Left colon (tissue), 2 donors: ENCODE data around the gene ABR. TPM values are rescaled to one million over a fixed set of nuclear protein-coding genes. Genes with fewer than 3 reads are reported as not detected.
"Not testable (repeated sequence)": the region's sequence is repeated elsewhere in the genome, so short reads cannot be mapped to it uniquely, and the experiment has no call there.

Experiments
- ATAC-seq: fragments of 200-7000 bp; cut with Tn5 transposase; one replicate; pipeline ENCODE4 v1.9.1; 2020; ENCODE audit warnings: mild to moderate bottlenecking, moderate library complexity
- DNase-seq, 2 donors: peaks; one replicate each; pipeline ENCODE4 v3.0.0-alpha.2; 2020
- intact Hi-C, 2 donors: fragments of 100-400 bp; cut with DNase I in 1 of 2; cut with micrococcal nuclease in 1 of 2; formaldehyde crosslinking; loops; one replicate each; pipeline versions ENCODE4 v1.11.2 to v1.14.0; 2022; cut with DNase I, micrococcal nuclease
- total RNA-seq, 2 donors: library from RNA; stranded (reverse); fragmentation: NEBNext Ultra II Directional; extraction: Animal tissue kit (Norgen Biotek cat#: 25700); gene quantifications; one replicate each; pipeline ENCODE4 v1.2.1, GENCODE V29; 2021
- donor health status: DM: no; HTN: no; CAD: no.
- donor health status: DM: yes; HTN: yes; CAD: no.

ABR gene
- total RNA-seq, 2 donors from 2014 or later: 310 to 373 TPM

DNA sequence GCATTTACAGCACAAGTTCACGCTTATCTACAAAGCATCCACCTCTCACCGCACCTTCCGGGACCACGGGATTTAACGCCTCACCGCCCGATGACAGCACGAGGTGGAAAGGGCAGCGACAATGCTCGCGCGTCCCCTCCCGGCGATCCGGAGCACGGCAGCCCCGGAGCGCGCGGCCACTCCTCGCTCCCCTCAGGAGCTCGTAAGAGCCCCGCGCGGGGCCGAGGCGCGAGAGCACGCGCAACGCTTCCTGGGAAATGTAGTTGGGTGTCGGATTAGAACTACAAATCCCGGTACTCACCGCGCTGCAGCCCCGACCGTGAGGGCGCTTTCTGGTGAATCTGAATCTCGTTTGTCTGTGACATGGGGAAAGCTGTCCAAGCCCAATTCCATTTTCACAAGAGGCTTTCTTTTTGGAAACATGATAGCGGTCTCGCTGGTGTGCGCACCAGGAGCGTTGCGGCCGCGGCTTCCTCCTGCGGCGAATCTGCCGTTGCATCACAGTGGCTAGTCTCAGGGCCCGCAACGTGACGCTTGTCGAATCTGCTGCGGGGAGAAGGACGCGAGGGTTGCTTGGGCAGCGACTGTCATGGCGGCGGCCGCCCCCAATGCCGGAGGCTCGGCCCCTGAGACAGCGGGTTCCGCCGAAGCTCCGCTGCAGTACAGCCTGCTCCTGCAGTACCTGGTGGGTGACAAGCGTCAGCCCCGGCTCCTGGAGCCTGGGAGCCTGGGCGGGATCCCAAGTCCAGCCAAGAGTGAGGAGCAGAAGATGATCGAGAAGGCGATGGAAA, 183.0 kb downstream of the ABR start, which contains the start of gene TIMM22:
TSS of gene TIMM22 (plus strand) at position 576 of the 791 bp plus-strand sequence. CDS start at position 590, 14 bp downstream.
- peak; percentile 84 for ATAC-seq

GRCh38 chr17:995324-995723, 184.5 kb downstream of the ABR start:
- DNase-seq, ATAC-seq, intact Hi-C loops: not testable (repeated sequence)

More for the DNA sequence above, 183.0 kb downstream of the ABR start, which contains the start of gene TIMM22:
- DNase-seq: peak; percentile 91 to 93
- intact Hi-C loops: no loop called here

DNA sequence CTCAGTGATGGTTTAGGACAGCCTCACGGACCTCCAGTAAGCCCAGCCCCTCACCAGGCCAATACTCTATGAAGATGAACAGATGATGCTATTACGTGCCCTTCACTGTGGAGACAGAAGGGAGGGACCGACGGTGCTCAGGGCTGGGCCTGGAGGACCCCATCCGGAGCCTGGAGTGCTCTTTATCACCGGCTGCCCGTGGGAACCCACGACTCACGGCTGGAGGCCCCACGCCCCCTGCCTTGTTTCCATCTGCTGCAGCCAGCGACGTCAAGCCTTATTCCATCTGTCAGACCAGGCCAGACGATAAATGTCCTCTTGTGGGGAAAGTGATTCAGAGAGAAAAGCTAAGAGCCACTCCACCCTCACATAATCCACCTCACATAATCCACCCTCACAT, 186.8 kb downstream of the ABR start:
- DNase-seq (no peak), ATAC-seq (no peak)
- intact Hi-C loops: no loop called here

- intact Hi-C loops: loop anchor here (10.0 kb wide), 1 partner anchor 194 kb away; no protein-coding TSS in a partner anchor
- ATAC-seq: no peak
- DNase-seq: no peak
These were observed 191.2 kb downstream of the ABR start for GRCh38 chr17:988561-988960.

DNA sequence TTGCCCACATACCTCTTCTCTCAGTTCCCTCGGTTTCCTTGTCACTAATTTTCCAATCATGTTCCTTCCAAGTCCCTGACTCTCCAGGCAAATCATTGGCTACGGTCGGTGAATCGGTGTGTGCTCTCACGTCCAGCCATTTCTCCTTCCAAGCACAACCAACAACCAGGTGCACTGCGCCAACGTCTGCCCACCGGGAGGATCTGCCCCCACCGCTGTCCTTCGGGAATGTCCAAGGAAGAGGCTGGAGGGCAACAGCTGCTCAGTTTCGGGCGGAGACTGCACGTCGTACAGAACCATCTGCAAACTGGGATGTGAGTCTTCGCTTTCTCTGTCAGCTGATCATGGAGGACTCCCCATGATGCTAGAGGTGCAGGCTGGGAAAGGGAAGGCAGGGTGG, 191.8 kb downstream of the ABR start:
- DNase-seq (no peak), ATAC-seq (no peak)
- intact Hi-C loops: loop anchor here (10.0 kb wide), 1 partner anchor 193 kb away; no protein-coding TSS in a partner anchor

DNA sequence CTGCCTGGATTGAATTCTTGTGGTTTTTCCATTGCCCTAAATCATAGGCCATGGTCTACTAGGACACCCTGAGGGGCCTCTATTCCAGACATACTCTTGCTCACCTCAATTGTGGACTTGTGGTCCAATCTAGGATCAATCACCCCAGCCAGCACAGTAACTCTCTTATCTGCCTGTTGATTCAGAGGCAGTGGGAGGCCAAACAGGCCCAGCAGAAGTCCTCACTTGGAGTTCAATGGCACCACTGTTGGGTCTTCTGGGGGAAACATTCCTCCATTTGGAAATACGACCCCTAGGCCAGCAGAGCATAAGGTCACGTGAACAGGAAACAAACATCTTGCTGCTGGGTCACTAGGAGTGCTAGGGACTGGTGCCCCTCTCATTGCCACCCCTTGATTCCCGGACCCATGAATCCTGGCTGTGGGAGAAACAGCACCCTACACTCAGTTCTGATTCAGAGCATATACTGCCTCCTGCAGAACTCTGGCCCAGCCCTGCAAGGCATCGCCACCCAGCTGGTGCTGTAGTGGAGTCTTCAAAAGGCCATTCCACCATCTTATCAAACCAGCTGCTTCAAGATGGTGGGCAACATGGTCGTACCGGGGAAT, 193.4 kb downstream of the ABR start:
- no peak for ATAC-seq
- intact Hi-C loops: loop anchor here (10.0 kb wide), 1 partner anchor 192 kb away; no protein-coding TSS in a partner anchor
- DNase-seq: no peak

DNA sequence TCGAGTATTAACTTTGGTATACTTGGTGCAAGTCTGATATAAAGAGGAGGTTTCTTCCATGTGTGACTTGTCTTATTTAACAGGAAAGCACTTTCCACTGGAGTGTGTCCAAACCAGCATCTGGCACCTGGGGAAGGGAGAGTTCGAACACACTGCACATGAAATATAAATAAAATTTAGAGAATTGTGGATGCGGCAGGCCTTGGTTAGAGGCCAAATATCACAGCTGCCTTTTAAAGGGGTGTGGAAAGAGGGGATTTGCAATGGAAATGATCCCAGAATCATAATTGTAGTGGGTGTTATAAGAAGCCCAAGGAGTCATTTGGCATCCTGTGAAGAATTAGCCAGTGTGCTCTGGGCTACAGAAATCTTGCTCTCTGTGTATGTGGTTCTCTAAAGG, 195.9 kb downstream of the ABR start:
- DNase-seq (no peak), ATAC-seq (no peak)
- intact Hi-C loops: loop anchor here (5.0 to 10.0 kb wide), 2 partner anchors 189 to 572 kb away; a partner anchor contains a TSS

DNA sequence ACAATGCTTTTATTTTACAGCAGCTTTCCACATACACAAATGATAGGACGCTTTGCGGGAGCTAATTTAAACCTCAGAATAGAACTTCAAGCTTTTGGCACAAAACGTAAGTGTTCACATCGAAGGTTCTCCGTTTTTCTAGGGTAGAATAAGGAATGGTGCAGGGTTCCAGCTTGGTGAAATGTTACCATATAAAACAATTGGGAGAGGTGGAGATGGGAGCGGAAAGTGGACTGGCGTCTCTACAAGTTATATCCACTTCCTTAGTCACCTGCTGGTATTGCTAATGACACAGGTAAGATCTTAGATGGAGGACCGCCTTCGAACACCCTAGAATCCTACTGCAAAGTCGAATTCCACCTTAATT, 198.5 kb downstream of the ABR start:
- ATAC-seq (no peak), DNase-seq (no peak)
- intact Hi-C loops: loop anchor here (5.0 to 10.0 kb wide), 2 partner anchors 186 to 569 kb away; a partner anchor contains a TSS

DNA sequence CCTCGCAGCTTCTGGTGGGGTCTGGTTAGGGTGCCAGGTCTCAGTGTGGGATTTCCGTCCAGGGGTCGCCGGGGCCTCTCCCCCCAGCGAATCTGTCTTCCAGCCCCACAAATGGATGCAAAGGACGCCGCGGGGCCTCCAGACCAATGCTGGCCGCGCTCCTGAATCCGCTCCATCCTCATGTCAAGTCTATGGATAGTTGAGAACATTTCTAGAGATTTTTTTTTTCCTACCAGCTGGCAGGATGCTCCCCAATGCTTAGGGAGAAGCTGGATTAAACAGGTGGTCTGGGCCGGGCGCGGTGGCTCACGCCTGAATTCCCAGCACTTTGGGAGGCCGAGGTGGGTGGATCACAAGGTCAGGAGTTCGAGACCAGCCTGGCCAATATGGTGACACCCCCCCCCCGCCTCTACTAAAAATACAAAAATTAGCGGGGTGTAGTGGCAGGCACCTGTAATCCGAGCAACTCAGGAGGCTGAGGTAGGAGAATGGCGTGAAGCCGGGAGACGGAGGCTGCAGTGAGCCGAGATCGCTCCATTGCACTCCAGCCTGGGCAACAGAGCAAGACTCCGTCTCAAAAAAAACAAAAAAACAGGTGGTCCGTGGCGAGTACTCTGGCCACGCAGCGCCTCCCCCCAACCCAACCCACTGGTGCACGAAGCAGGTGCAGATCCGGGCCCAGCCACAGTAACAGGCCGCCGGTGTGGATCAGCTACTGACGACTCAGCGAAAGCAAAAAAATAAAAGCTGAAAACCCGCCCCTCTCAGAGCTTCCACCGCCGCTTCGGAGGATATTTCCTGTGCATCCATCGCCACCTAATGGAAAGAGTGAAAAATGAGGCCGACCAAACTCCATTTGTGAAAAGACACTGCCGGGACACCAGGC, 199.1 kb downstream of the ABR start:
- intact Hi-C loops: loop anchor here (5.0 to 10.0 kb wide), 2 partner anchors 186 to 568 kb away; a partner anchor contains a TSS
- DNase-seq: peak; percentile 77
- ATAC-seq: peak; percentile 72

GRCh38 chr17:979539-980405, 200.0 kb downstream of the ABR start, which contains the start of gene NXN:
Gene NXN, minus strand, starts transcription at chr17:979776.
- intact Hi-C loops: loop anchor here (5.0 to 10.0 kb wide), 2 partner anchors 185 to 567 kb away; a partner anchor contains a TSS
- ATAC-seq (peak; percentile 96), DNase-seq (peak; percentile 72 to 89)

DNA sequence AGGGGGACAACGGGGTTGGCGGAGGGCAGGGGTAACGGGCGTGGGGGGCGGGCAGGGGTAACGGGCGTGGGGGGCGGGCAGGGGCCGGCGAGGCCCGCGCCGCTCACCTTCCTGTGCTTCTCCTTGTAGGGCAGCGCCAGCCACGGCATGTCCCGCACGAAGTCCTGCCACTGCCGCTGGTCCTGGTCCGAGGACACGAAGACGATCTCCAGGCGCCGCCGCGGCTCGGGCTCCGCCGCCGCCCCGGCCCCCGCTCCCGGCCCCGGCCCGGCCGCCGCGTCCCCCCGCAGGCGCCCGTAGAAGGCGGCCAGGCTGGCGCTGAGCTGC, 200.6 kb downstream of the ABR start:
- ATAC-seq (no peak), DNase-seq (no peak)
- intact Hi-C loops: no loop called here

DNA sequence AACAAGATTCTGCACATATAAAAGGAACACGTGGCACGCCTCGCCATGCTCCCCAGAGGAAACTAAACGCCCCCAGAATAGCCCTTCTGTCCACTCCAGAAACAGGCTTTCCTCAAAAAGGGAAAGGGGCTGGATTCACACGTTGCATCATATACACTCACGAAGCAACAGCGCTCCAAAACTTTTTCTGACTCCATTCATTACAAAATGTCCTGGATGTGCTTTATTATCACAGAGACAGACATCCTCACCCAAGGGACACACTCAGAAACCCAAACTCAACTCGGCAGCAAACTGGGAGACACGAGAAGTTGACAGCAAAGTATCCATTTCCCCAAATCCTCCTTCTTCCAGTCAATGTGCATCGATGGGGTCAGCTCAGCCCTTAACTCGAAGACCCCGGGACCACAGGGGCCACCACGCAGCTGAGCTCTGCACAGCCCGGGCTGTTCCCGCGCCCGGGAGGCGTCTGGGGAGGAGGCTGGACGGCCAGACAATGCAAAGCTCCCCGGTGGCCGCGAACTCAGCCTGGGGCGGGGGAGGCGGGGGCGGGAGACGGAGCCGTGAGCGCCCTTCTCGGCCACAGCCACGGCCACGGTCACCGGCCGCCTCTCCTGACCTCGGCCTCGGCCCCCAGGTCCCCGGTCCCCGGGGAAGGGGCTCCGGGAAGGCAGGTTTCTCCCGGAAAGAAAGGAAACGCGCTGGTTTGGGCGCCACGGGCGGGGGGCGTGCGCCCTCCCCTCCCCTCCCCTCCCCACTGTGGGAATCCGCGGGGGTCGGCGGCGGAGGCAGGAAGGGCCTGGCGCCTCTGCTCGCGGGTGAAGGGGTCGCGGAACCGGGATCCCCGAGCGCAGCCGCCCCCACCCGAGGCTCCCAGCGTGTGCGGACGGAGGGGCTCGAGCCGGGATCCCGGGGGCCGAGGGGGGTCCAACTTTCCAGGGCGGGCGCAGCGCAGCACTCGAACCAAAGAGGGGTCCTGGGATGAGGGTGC, 201.4 kb downstream of the ABR start:
- ATAC-seq (no peak), DNase-seq (no peak)
- intact Hi-C loops: no loop called here

- no peak for ATAC-seq
- DNase-seq: no peak
- intact Hi-C loops: no loop called here
These were observed 202.6 kb downstream of the ABR start for GRCh38 chr17:977166-977565.

- intact Hi-C loops: no loop called here
- ATAC-seq (no peak), DNase-seq (no peak)
These were observed 203.5 kb downstream of the ABR start for GRCh38 chr17:976312-976711.

- intact Hi-C loops: no loop called here
- ATAC-seq (no peak), DNase-seq (no peak)
These were observed 204.3 kb downstream of the ABR start for GRCh38 chr17:975371-975915.

GRCh38 chr17:974778-975177, 205.0 kb downstream of the ABR start:
- intact Hi-C loops, ATAC-seq, DNase-seq: not testable (repeated sequence)

- ATAC-seq: no peak
These were observed 206.7 kb downstream of the ABR start for GRCh38 chr17:973053-973452.

More at GRCh38 chr17:973053-973452, 206.7 kb downstream of the ABR start:
- intact Hi-C loops: no loop called here
- no peak for DNase-seq
